ENCODE data around the gene AP2B1.
"Not testable (repeated sequence)": the region's sequence is repeated elsewhere in the genome, so short reads cannot be mapped to it uniquely, and the experiment has no call there.

The AP2B1 gene

DNA sequence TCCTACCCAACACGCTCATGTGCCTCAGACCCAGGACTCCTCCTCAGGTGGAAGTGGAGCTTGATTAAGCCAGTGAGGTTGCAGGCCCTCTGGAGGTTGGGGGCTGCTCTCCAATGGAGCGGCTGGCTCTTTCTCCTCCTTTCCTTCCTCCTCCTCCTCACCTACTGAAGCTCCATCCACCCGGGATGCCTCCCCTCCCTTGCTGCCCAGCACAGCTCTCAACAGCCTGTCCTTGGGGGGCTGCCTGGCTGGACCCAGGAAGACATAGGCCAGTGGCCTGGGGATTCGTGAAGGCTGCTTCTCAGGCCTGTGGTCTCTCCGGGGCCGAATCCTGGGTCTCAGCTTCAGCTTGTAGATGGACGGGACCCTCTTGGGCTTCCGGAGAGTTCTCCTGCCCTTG is 157.7 kb downstream of the AP2B1 start:
- FAIRE-seq (no peak), DNase-seq (ENCODE audit: insufficient read length, low spot score) (no peak)
- TF ChIP-seq POLR2AphosphoS5 (IDR thresholded peaks at IDR 0.05; ENCODE audit: low read depth, low read length) (no peak), PAX5 (IDR thresholded peaks at IDR 0.05; ENCODE audit: insufficient read depth, low read length, severe bottlenecking) (no peak), POLR2A (IDR thresholded peaks at IDR 0.05; ENCODE audit: low read depth, low read length) (no peak), TAF1 (IDR thresholded peaks at IDR 0.05; ENCODE audit: low read depth, low read length) (no peak), POU2F2 (IDR thresholded peaks at IDR 0.05; ENCODE audit: low read depth, low read length) (no peak), SPI1 (IDR thresholded peaks at IDR 0.05; ENCODE audit: low read depth, low read length) (no peak)

- no peak for TF ChIP-seq POLR2AphosphoS5 (IDR thresholded peaks at IDR 0.05; ENCODE audit: low read depth, low read length)
- TF ChIP-seq TAF1 (IDR thresholded peaks at IDR 0.05; ENCODE audit: low read depth, low read length): no peak
- TF ChIP-seq POU2F2 (IDR thresholded peaks at IDR 0.05; ENCODE audit: low read depth, low read length): no peak
- no peak for TF ChIP-seq PAX5 (IDR thresholded peaks at IDR 0.05; ENCODE audit: insufficient read depth, low read length, severe bottlenecking)
- TF ChIP-seq SPI1 (IDR thresholded peaks at IDR 0.05; ENCODE audit: low read depth, low read length): no peak
- TF ChIP-seq POLR2A (IDR thresholded peaks at IDR 0.05; ENCODE audit: low read depth, low read length): no peak
- FAIRE-seq (no peak), DNase-seq (ENCODE audit: insufficient read length, low spot score) (no peak)
Measured at GRCh38 chr17:35745246-35745645, 158.1 kb downstream of the AP2B1 start.

- TF ChIP-seq SPI1 (IDR thresholded peaks at IDR 0.05; ENCODE audit: low read depth, low read length) (no peak), POLR2AphosphoS5 (IDR thresholded peaks at IDR 0.05; ENCODE audit: low read depth, low read length) (no peak), TAF1 (IDR thresholded peaks at IDR 0.05; ENCODE audit: low read depth, low read length) (no peak), POLR2A (IDR thresholded peaks at IDR 0.05; ENCODE audit: low read depth, low read length) (no peak), POU2F2 (IDR thresholded peaks at IDR 0.05; ENCODE audit: low read depth, low read length) (no peak), PAX5 (IDR thresholded peaks at IDR 0.05; ENCODE audit: insufficient read depth, low read length, severe bottlenecking) (no peak)
- DNase-seq (ENCODE audit: insufficient read length, low spot score): no peak
- no peak for FAIRE-seq
Measured at GRCh38 chr17:35745749-35746320, 158.7 kb downstream of the AP2B1 start.

DNA sequence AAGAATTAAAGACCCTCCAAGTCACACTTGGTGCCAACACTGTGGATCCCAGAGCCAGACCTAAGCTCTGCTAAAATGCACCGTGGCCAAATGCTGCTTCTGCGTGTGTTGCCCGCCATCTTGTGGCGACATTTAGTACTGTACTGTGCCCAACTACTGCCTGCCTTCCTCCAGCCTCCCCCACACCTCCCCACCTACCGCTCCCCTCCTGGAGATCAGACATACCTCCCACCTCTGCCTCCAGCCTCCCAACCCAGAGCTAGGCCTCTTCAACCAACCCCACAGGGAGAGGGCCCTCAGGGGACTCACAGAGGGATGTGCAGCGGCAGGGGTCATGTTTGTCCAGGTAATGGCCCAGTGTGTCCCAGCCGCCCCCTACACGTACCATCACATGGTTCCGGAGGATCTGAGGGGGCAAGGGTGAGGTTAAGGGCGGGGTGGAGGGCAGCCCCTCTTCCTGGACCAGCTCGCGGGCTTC is 160.5 kb downstream of the AP2B1 start:
- no peak for FAIRE-seq
- DNase-seq (ENCODE audit: insufficient read length, low spot score): peak; percentile 81
- no peak for TF ChIP-seq POLR2A (IDR thresholded peaks at IDR 0.05; ENCODE audit: low read depth, low read length)
- TF ChIP-seq SPI1 (IDR thresholded peaks at IDR 0.05; ENCODE audit: low read depth, low read length): no peak
- TF ChIP-seq POU2F2 (IDR thresholded peaks at IDR 0.05; ENCODE audit: low read depth, low read length): no peak
- no peak for TF ChIP-seq POLR2AphosphoS5 (IDR thresholded peaks at IDR 0.05; ENCODE audit: low read depth, low read length)
- TF ChIP-seq TAF1 (IDR thresholded peaks at IDR 0.05; ENCODE audit: low read depth, low read length): no peak
- TF ChIP-seq PAX5 (IDR thresholded peaks at IDR 0.05; ENCODE audit: insufficient read depth, low read length, severe bottlenecking): no peak

- no peak for TF ChIP-seq SPI1 (IDR thresholded peaks at IDR 0.05; ENCODE audit: low read depth, low read length)
- no peak for TF ChIP-seq TAF1 (IDR thresholded peaks at IDR 0.05; ENCODE audit: low read depth, low read length)
- no peak for TF ChIP-seq PAX5 (IDR thresholded peaks at IDR 0.05; ENCODE audit: insufficient read depth, low read length, severe bottlenecking)
- no peak for TF ChIP-seq POLR2AphosphoS5 (IDR thresholded peaks at IDR 0.05; ENCODE audit: low read depth, low read length)
- TF ChIP-seq POLR2A (IDR thresholded peaks at IDR 0.05; ENCODE audit: low read depth, low read length): no peak
- no peak for TF ChIP-seq POU2F2 (IDR thresholded peaks at IDR 0.05; ENCODE audit: low read depth, low read length)
- FAIRE-seq (no peak), DNase-seq (ENCODE audit: insufficient read length, low spot score) (no peak)
Measured at GRCh38 chr17:35748341-35748841, 161.3 kb downstream of the AP2B1 start.

DNA sequence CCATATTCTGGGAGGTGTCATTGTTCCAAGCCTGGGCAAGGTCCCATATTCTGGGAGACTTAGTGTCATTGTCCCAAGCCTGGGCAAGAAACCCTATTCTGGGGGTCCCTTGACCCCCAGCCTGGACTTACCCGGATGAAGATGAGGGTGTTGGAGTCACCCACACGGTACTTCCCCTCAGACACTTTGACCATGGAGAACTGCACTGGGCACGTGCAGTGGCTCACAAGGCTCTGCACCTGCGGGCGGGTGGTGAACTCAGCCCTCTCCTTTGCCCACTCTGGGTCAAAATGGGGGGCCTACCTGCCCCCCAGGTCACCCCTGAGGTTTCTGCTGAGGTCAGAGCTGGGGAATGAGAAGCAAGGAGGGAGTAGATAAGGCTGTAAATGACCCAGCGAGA is 161.9 kb downstream of the AP2B1 start:
- no peak for DNase-seq (ENCODE audit: insufficient read length, low spot score)
- no peak for TF ChIP-seq SPI1 (IDR thresholded peaks at IDR 0.05; ENCODE audit: low read depth, low read length)
- no peak for TF ChIP-seq POLR2AphosphoS5 (IDR thresholded peaks at IDR 0.05; ENCODE audit: low read depth, low read length)
- no peak for TF ChIP-seq POU2F2 (IDR thresholded peaks at IDR 0.05; ENCODE audit: low read depth, low read length)
- no peak for TF ChIP-seq POLR2A (IDR thresholded peaks at IDR 0.05; ENCODE audit: low read depth, low read length)
- no peak for TF ChIP-seq PAX5 (IDR thresholded peaks at IDR 0.05; ENCODE audit: insufficient read depth, low read length, severe bottlenecking)
- no peak for TF ChIP-seq TAF1 (IDR thresholded peaks at IDR 0.05; ENCODE audit: low read depth, low read length)
- FAIRE-seq: no peak

DNA sequence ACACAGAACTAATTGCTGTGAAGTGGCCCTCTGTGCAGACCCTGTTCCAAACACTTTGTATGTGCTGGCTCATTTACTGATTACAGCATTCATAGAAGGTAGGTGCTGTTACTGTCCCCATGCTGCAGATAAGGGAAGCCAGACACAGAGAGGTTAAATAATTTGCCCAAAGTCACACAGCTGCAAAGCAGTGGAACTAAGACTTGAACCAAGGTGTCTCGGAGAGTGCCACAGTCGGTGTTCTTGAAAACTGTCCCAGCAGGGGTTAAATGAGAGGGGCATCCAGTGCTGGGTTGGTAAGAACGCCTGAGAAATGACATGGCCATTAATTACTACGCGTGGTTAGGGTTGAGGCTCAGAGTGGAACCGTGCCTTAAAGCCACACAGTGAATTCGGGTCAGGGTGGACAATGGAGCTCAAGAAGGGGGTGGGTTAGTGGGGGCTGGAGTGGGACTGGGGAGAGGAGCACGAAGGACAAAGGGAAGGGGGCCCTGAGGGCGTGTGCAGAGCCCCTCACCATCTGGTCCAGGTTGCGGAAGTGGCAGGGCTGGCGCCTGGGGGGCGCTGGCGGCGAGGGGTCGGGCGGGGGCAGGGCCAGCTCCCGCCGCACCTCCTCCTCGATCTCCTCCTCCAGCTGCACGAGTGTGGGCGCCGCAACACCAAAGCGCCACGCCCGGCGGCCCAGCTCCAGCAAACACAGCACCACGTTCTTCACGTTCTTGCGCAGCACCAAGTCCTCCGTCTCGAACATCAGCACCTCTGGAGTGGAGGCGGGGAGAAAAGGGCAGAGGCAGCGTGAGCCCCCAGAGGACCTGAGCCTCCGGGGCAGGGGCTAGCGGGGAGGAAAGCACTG is 162.7 kb downstream of the AP2B1 start:
- FAIRE-seq (no peak), DNase-seq (ENCODE audit: insufficient read length, low spot score) (no peak)
- TF ChIP-seq TAF1 (IDR thresholded peaks at IDR 0.05; ENCODE audit: low read depth, low read length): no peak
- no peak for TF ChIP-seq SPI1 (IDR thresholded peaks at IDR 0.05; ENCODE audit: low read depth, low read length)
- TF ChIP-seq PAX5 (IDR thresholded peaks at IDR 0.05; ENCODE audit: insufficient read depth, low read length, severe bottlenecking): no peak
- no peak for TF ChIP-seq POLR2A (IDR thresholded peaks at IDR 0.05; ENCODE audit: low read depth, low read length)
- no peak for TF ChIP-seq POLR2AphosphoS5 (IDR thresholded peaks at IDR 0.05; ENCODE audit: low read depth, low read length)
- TF ChIP-seq POU2F2 (IDR thresholded peaks at IDR 0.05; ENCODE audit: low read depth, low read length): no peak

DNA sequence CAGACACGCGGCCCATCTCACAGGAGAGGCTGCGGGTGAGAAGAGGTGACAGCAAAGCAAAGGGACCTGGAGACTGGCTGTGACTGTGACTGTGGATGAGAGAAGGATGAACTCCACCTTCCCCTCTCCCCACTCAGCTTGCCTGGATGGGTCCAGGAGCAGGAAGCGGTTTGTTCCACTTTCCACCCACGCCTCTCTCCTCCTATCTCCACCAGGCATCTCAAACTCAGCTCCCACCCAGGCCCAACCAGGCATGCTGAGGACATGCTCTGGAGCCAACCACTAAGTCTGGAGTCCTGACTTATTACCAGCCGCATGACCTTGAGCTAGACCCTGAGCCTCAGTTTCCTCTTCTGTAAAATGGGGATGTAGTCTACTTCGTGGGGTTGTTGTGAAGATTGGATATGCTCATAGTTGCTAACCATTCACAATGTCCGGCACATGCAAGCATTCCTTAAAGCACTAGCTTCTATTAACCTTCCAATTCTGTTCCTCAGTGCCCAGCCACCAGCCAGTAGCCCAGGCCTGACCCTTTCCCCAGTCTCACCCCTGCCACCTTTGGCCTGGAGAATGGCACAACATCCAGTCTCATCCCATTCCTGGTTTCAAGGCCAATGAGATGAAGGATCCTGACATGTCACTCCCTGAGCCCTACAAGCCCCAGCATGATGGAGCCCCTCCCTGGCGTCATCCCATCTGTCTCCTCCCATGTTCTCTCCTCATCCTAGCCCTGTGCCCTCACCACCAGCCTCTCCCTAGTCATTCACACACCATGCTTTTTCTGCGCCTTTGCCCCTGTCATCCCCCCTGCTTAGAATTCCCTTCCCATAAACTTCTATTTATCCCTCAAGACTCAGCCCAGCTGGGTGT is 163.6 kb downstream of the AP2B1 start:
- FAIRE-seq: no peak
- no peak for DNase-seq (ENCODE audit: insufficient read length, low spot score)
- TF ChIP-seq TAF1 (IDR thresholded peaks at IDR 0.05; ENCODE audit: low read depth, low read length): no peak
- TF ChIP-seq POLR2AphosphoS5 (IDR thresholded peaks at IDR 0.05; ENCODE audit: low read depth, low read length): no peak

DNA sequence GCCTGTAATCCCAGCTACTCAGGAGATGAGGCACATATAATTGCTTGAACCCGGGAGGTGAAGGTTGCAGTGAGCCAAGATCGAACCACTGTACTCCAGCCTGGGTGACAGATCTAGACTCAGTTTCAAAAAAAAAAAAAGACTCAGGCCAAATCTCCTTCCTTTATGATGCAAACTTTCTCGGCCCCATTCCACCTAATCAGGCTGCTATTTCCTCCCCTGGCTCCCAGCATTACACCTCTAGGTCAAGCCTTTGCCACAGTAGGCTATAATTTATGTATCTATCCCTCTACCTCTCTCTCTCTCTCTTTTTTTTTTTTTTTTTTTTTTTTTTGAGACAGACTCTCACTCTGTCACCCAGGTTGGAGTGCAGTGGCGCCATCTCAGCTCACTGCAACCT is 164.4 kb downstream of the AP2B1 start:
- not testable (repeated sequence) for FAIRE-seq; DNase-seq (ENCODE audit: insufficient read length, low spot score)

Measured in GM12891 (cell line).